8988T (cell line): ENCODE data around the gene SLC6A2.

Experiments
- DNase-seq: peaks from one replicate; pipeline ENCODE4 v3.0.0; 2011

SLC6A2 gene

DNA sequence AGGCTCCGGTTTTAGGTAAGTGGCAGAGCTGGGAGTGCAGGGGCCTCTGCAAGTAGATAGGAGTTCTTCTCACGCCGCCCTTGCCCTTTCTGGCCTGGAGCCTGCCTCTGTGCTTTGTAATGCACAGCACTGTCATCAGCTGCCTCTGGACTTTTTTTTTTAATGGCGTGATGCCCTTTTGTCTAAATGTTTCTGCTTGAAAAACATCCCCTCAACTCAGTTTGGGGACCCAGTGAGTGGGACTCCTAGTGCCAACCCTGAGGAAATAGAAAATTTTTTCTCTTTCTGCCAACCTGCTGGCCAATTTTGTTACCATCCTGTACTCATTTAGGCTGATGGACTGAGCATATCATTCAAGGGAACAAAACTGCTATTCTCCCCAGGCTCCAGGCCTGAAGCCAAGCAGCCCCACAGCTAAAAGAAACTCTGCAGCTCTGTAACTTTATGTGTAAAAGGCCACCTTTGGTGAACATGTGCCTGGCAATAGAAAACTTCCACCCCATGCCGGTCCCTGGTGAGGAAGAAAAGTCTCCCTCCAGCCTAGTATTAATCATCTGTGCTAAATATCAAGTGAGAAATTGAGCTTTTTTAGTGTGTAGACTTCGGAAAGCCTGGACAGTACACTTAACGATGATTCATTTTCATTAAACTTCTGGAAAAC, 22.5 kb downstream of the SLC6A2 start:
- no peak for DNase-seq

DNA sequence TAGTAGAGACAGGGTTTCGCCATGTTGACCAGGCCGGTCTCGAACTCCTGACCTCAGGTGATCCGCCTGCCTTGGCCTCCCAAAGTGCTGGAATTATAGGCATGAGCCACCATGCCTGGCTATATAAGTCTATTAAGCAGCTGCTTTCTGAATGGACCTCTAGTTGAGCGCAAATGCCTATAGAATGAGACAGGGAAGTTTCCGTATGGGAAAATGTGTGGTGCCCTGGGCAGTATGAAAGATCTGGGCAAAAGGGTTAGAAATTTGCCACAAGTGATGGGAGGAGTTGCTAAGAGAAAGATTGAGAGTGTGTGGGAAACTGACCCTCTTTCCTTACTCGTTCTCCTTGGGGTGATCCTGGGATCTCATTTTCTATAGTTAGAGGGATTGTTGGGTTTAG, 26.3 kb downstream of the SLC6A2 start:
- DNase-seq: no peak

DNA sequence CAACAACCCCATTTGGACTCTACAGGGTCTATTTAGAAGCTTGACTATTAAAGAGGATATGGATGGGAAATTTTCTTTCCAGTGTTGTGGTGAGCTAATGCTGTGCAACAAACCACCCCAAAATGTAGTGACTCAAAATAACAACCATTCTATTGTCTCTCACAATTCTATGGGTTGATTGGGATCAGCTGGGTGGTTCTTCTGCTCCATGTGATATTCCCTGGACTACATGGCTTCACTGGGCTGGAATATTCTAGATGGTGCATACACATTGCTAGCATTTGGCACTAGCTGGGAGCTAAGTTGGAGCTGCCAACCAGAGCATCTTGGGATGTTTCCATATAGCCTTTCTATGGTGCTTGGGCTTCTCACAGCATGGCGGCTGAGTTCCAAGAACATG, 30.2 kb downstream of the SLC6A2 start:
- no peak for DNase-seq

DNA sequence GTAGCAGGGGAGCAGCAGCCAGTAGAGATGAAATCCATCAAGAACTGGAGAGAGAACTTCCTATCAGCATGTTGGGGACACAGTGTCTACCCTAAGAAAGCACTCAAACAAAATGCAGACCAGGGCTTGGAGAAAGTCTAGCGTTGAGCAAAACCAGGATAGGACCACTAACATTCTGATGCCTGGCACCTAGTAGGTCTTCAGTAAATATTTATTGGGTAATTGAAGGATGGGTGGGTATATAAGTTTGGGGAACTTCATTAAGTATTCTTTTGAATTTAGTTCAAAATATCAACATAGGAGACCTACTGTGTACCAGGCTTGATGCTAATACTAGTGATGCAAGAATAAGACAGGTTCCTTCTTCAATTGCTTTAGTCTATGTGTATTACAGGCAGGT, 30.9 kb downstream of the SLC6A2 start:
- DNase-seq: no peak

DNA sequence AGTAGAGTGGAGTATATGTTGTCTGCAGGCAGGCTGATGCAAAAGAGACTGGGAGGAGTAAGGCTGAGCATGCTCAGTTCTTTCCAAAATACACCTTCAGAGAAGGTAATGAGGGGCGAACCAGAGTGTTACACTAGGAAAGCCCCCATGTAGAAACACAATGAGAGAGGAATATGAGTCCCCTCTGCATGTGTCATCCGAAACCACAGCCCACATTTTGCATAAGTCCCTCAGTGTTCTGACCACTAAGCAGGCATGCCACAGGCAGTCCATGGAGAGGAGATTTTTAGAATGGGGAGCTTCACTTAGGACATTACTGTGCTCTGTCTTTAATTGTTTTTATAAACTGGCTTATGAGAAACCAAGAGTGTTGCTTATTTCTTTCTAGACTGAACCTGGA, 32.0 kb downstream of the SLC6A2 start:
- DNase-seq: no peak

DNA sequence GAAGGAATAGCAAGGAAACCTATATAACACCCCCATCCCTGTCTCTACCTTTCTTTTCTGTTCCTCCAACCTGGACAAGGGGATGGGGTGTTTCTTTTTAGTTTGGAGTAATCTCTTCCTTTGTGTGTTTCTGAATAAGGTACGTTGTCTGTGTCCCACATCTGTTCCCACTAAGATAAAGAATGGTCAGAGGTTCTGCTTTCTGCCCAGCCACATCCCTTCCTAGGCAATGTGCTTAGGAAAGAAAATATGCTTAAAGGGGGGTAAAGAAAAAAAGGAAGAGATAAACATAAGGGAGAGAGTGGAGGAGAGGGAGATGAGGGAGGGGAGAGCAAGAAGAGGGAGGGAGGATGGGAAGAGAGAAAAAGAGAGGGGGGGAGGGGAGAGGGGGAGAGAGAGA, 35.1 kb downstream of the SLC6A2 start:
- no peak for DNase-seq

DNA sequence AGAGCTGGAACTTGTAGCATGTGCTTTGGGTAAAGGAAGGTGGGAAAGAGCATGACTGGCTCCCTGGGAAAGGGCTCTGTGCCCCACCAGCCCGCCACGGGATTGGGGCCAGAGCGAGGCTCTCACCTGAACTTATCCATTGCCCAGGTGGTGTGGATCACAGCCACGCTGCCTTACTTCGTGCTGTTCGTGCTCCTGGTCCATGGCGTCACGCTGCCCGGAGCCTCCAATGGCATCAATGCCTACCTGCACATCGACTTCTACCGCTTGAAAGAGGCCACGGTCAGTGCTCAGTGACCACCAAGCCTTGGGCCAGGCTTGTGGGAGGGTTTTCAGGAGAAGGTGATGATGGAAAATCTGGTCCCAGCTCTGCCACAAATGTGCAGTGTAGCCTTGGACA, 36.0 kb downstream of the SLC6A2 start:
- no peak for DNase-seq

DNA sequence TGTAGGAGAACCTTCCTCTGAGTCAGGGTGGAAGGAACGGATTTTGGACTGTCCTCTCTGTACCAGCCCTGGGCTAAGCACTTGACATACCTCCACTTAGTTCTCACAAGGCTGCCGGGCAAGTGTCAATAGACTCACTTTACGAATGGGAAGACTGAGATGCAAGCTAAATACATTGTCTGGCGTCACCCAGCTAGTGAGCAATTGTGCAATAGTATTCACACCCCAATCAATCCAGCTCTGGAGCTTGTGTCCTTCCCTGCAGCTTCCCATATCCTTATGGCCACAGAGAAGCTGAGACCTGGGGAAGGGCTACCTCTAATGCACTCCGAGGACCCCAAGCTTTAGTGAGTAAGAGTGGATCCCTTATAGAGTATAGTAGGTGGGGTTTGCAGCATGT, 39.8 kb downstream of the SLC6A2 start:
- no peak for DNase-seq

DNA sequence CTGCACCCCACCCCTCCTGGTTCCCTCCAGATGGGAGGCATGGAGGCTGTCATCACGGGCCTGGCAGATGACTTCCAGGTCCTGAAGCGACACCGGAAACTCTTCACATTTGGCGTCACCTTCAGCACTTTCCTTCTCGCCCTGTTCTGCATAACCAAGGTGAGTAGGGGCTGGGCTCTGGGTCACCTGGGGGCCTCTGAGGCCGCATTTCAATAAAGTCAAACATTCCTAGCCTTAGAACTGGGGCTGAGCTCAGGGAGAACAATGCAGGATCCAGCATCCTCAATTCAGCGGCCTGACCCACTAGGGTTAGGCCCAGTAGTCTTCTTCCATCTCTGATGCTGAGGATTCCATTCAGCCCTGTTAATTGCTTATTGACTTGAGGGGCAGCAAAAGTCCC, 42.1 kb downstream of the SLC6A2 start:
- no peak for DNase-seq

DNA sequence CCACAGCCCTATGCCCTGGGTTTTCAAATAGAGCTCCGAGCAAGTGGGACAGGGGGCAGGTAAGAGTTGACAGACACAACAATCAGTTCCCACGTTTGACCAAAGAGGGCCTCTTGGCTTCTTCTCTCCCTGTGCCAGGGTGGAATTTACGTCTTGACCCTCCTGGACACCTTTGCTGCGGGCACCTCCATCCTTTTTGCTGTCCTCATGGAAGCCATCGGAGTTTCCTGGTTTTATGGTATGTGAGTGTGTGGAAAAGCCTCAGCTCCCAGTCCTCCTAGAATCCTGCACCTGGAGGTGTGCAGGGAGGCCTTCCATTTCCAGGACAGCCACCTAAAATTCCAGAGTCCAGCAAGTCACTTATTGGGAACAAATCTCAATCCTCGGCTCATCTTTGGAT, 42.5 kb downstream of the SLC6A2 start:
- no peak for DNase-seq

DNA sequence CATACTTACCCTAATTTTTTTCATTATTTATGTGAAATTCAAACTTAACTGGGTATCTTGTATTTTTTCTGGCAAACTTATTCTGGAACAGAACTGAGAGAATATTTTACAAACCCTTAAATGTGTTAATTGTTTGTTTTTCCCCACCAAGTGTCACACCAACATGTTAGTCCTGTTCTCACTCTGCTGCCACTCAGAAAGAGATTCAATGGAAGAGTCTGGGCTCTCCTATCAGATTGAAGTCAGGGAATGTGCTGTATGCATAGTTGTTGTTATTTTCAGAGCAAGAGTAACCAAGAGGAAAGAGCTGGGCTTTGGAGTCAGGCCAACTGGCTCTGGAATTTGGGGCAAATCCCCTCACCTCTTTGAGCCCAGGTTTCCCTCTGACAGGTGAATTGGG, 43.2 kb downstream of the SLC6A2 start:
- no peak for DNase-seq

DNA sequence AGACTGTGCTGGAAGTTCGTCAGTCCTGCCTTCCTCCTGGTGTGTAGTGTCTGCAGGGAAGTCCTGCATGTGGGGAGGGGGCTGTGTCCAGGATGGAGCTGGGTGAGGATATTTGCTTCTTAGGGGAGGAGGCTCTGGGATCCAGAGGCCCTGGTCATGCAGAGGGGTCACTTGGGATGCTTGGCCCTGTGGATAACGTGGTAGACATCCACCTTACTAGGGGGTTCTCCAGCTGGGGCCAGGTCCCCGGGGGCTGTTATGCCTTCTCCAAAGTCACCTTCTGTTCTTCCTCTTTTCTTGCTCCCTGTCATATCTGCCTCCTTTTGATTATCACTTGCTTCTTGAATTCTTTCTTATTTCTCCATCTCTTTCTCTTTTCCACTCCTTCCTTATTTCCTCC, 43.8 kb downstream of the SLC6A2 start:
- DNase-seq: no peak

DNA sequence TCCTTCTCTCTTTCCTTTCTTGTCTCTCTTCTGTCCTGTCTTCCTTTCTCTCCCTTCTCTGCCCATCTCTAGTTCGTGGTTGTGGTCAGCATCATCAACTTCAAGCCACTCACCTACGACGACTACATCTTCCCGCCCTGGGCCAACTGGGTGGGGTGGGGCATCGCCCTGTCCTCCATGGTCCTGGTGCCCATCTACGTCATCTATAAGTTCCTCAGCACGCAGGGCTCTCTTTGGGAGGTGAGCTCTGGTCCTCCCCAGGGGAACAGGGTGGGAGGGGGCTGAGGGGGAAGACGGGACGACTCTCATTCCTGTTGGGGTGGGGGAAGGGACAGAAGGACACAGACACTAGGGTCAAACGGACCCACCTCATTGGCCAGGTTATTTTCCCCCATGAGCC, 44.3 kb downstream of the SLC6A2 start:
- DNase-seq: no peak

DNA sequence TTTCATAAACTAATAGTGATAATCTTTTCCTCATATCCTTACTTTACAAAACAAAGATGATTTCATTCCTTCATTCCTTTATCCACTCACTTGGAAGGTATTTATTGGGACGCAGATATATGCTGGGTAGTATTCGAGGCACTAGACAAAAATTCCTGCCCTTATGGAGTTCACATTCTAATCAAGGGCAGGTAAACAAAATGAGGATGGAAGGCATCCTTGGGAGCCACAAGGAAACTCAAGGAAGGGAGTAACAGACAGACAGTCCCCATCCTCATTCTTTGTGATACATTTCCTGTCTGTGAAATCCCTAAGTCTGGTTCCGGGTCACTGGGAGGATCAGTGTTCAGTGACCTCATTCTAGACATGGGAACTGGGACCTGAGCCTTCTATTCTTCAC, 45.2 kb downstream of the SLC6A2 start:
- DNase-seq: no peak

DNA sequence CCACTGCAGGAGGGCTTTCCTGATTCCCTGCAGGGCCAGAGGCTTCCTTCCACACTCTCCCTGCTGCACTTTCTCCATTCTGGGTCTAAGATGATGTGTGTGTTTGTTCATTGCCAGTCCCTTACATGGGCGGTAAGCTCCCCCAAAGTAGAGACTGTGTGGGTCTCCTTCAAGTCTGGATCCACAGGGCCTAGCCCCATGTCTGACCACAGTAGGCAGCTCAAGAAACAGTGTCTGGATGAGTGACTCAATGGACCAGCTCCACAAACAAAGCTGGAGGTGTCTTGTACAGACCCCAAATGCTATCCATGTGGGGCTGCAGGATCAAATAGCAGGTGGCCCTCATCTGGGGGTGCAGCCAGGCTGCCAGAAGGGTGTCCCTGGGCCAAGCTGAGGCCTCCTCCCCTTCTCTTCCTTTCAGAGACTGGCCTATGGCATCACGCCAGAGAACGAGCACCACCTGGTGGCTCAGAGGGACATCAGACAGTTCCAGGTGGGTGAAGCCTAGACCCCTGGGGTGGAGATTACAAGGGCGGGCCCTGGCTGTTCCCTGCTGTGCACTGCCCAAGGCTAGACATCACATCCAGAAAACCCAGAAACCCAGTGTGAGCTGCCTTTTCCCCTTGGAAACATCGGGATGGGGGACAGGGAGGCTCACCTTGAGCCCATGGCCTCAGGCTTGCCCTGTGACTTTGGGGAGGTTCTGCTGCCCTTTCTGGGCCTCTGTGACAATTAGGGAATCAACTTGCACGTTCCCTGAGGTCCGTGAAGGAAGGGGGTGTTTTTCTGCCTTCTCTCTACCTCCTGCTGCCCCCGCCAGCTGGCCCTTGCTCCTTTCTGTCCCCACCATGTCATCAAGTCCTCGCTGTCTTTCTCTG, 45.9 kb downstream of the SLC6A2 start:
- DNase-seq: peak; percentile 33

DNA sequence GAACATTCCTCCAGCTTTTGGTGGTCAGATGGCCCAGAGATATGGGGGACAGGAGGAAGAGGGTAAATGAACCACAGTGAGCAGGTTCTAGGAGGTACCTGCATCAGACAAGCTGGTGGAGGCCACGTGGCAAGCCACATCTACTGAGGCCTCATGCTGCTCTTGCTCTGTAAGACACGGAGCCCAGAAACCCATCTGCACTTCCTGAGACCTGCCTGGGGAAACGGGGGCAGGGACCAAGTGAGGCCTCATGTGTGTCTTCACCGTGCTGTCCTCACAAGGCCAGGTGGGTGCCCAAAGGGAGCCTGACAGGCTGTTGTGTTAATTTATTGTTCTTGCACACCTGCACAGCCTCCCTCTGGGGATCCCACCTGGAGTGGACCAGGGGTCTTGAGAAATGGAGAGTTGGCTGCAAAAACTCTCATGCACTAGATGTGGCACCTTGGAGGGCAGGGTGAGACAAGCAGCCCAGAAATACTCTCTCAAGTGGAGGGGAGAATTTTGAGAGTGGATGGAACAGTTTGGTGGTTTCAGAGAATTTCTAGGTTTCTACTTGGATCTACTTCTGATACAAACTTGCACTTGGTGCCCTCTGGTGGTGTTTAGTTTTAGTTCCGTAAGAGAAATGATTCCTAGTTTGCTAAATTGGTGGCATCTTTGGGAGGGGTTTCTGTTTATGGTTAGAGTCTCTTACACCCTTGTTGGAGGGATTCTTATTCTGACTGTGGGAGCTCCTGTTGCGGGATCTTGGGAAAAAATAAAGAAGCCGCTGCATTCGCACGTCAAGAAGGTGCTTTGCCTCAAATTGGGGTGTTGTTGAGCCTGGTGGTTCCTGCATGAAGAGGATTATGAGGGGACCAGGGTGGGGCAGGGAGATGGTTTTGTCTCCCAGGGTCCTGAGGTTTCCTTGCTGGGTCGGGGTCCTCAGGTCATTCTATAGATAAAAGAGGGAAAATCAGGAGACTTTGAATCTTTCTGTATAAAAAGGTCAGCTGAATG, 47.5 kb downstream of the SLC6A2 start:
- DNase-seq: no peak

DNA sequence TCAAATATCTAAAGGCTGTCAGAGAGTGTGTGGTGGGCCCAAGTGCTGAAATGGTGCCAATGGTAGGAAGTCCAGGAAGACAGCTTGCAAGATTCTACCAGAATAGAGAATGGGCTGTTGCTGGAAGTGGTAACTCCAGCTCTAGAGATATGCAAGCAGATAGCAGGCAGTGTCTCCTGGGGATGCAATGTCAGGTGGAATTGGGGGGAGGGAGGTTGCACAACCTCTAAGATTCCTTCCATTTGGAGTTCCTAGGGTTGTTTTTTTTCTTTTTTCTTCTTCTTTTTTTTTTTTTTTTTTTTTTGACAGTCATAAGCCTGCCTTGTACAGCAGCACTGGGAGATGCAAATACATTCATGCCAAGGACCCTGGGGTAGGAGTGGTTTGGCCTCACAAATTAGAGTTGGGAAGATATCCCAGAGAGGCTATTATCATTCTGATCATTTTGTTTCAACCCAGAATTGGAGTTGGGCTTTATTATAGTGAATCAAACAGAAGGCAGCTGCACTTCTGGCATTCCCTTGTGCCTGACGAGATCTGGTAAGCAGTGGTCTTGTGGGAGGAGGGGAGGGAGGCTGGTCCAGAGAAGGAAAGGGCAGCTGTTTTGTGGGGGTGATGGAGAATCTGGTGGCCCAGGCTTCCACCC, 51.1 kb downstream of the SLC6A2 start:
- DNase-seq: no peak

DNA sequence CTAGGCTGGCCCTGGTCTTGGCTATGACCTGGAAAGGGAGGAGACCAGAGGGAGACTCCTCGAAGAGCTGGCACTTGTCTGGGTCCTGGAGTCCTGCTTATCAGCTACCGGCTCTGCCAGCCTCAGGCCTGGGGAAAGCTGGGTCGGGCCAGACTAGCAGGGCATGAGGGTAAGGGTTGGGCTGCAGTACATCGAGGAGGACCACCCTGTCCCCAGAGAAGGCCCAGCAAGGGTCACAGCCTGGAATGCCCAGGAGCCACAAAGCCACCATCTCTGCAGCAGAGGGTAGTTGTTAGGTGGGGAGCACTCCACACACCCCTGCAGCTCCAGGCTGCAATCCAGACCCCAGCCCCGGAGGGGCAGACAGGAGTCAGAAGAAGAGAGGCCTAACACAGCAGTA, 54.0 kb downstream of the SLC6A2 start:
- no peak for DNase-seq

DNA sequence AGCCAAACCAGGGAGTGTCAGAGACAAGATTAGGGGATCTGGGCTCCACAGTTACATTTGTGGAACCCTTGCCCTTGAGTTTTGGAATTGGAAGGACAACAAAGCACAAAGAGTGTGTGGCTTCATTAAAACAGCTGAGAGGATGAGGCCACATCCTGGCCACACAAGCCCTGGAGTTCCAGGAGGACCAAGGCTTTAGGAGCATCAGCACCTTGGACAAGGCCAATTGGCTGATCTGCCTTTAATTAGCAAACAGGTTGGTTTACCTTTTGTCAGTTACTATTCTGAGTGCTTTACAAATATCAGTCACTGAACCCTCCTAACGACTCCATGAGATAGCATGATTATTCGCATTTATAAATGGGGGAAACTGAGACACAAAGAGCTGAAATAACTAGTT, 54.7 kb downstream of the SLC6A2 start:
- DNase-seq: no peak

DNA sequence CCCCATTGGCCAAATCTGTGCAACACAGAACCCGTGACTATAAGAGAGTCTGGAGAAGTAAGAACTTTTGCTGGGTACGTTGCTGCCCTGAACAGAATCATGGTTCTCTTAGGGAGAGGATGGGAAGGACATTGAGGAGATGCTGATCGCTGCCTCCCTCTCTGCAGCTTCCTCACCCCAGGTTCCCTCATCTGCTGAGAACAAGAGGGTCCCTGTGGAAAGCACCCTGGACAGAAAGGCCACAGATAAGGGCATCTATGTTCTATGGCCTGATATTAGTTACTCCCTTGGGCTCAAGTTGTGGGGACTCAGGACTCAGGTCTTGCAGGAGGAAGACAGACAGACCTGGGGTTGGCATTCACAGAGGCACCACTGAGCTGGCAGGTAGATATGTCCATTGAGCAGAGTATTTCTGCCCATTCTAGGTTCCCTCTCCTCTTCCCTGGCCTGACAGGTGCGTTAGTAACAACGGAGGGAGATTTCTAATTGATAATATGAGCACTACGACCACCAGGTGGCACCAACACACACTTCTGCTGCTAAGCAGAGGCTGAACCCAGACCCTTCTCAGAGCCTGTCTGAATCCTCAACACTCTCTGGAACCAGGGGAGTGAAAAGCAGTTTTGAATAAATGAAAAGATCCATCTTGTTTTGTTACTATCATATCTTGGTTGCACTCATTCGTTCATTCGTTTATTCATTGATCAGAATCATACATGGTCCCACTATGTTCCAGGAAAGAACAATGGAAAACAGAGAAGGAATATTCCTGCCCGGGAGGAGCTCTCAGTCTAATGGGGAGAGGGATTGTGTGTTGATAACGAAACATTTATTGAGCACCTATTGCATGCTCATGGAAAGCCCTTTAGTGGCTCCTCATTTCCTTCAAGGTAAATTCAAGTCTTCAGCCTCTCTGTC, 56.4 kb downstream of the SLC6A2 start:
- DNase-seq: no peak

DNA sequence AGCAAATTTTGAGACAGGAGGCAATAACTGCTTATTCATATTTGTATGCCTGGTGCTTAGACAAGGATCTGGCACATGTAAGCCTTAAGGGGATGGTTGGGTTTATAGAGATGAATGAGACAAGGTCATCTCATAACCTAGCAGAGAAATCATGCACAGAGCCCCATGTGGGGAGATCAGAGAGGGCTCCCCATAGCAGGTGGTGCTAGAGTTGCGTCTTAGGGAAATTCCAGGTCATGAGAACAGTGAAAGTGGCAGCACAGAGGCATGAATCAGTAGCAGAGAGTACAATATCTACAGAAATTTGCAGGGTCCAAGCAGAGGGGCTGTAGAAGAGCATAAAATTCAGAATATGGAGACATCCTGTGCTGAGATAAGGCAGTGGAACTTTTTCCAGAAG, 57.3 kb downstream of the SLC6A2 start:
- no peak for DNase-seq

DNA sequence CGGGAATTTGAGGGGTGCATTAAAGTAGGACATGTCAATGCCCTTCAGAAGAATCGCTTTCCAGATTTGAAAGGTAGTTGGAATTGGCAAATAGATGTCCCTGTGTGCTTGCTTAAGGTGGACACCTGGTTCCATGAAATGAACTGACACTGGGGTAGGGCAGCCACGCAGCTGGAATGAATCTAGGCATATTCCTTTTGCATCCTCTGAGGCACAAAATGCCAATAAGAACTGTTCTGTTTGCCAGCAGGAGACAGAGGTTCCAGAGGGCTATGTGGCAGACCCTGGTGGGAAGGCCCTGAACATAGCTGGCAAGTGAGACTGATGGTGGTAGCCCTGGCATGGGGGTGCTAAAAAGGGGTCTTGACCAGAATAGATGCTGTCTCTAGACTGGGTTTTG, 61.5 kb downstream of the SLC6A2 start:
- DNase-seq: no peak
